ENCODE measurements around the gene PCCA. TPM values are rescaled to one million over a fixed set of nuclear protein-coding genes. Genes with fewer than 3 reads are reported as not detected.
A peak's percentile ranks its signal among the peaks of the same experiment; 100 is the strongest.

PCCA gene
- total and polyA plus RNA-seq, 2 donors from 2014 or later, result 86.2 to 222 TPM

- H3K27ac ChIP-seq (ENCODE audit: low read depth in 2 of 2, low read length in 2 of 2), result no peak overlapping the region
- intact Hi-C loops (cut with DNase I), result no loop called here
- no peak for FAIRE-seq
Measured at GRCh38 chr13:100508455-100508854, 419.6 kb downstream of the PCCA start.

GRCh38 chr13:100508996-100509395 lies 420.1 kb downstream of the PCCA start:
- no peak overlapping the region for H3K27ac ChIP-seq (ENCODE audit: low read depth in 2 of 2, low read length in 2 of 2)
- H3K27me3 ChIP-seq (ENCODE audit: control insufficient read depth, insufficient read depth, low read length), result no peaks in the 10 kb centered on the region
- H3K4me3 ChIP-seq (ENCODE audit: low read length in 3 of 3), result no peak overlapping the region
- FAIRE-seq, result no peak
- H3K9ac ChIP-seq (ENCODE audit: low read length in 3 of 3), result no peak overlapping the region
- DNase-seq, result peak in 2 of 5 donors; percentile 43 to 60
- intact Hi-C loops (cut with DNase I), result no loop called here
- no peaks in the 10 kb centered on the region for H3K9me3 ChIP-seq (ENCODE audit: control insufficient read depth in 2 of 3, insufficient read depth in 1 of 3, low read length in 3 of 3)
- H3K36me3 ChIP-seq (ENCODE audit: control insufficient read depth in 2 of 3, insufficient read depth in 3 of 3, low read length in 3 of 3), result no peaks in the 10 kb centered on the region
- H3K4me1 ChIP-seq (ENCODE audit: control insufficient read depth in 2 of 3, insufficient read depth in 2 of 3, low read depth in 1 of 3, low read length in 3 of 3), result no peaks in the 10 kb centered on the region
- no peak for TF ChIP-seq CTCF (IDR thresholded peaks at IDR 0.05; ENCODE audit: borderline replicate concordance, extremely low read depth, insufficient read depth)

More at GRCh38 chr13:100508455-100508854, 419.6 kb downstream of the PCCA start:
- Histone ChIP-seq H3K27me3 (ENCODE audit: control insufficient read depth, insufficient read depth, low read length) (no peaks in the 10 kb centered on the region), H3K36me3 (ENCODE audit: control insufficient read depth in 2 of 3, insufficient read depth in 3 of 3, low read length in 3 of 3) (no peaks in the 10 kb centered on the region), H3K4me1 (ENCODE audit: control insufficient read depth in 2 of 3, insufficient read depth in 2 of 3, low read depth in 1 of 3, low read length in 3 of 3) (no peaks in the 10 kb centered on the region), H3K9me3 (ENCODE audit: control insufficient read depth in 2 of 3, insufficient read depth in 1 of 3, low read length in 3 of 3) (no peaks in the 10 kb centered on the region), H3K4me3 (ENCODE audit: low read length in 3 of 3) (no peak overlapping the region), H3K9ac (ENCODE audit: low read length in 3 of 3) (no peak overlapping the region)
- DNase-seq, result peak in 3 of 5 donors; percentile 68 to 89 (median 89)
- TF ChIP-seq CTCF (IDR thresholded peaks at IDR 0.05; ENCODE audit: borderline replicate concordance, extremely low read depth, insufficient read depth), result no peak

GRCh38 chr13:100510208-100510957 lies 421.5 kb downstream of the PCCA start:
- DNase-seq (no peak), FAIRE-seq (no peak)
- no peaks in the 10 kb centered on the region for H3K27me3 ChIP-seq (ENCODE audit: control insufficient read depth, insufficient read depth, low read length)
- no peaks in the 10 kb centered on the region for H3K36me3 ChIP-seq (ENCODE audit: control insufficient read depth in 2 of 3, insufficient read depth in 3 of 3, low read length in 3 of 3)
- H3K4me3 ChIP-seq (ENCODE audit: low read length in 3 of 3), result no peak overlapping the region
- no peaks in the 10 kb centered on the region for H3K9me3 ChIP-seq (ENCODE audit: control insufficient read depth in 2 of 3, insufficient read depth in 1 of 3, low read length in 3 of 3)
- no peaks in the 10 kb centered on the region for H3K4me1 ChIP-seq (ENCODE audit: control insufficient read depth in 2 of 3, insufficient read depth in 2 of 3, low read depth in 1 of 3, low read length in 3 of 3)
- H3K27ac ChIP-seq (ENCODE audit: low read depth in 2 of 2, low read length in 2 of 2), result no peak overlapping the region
- intact Hi-C loops (cut with DNase I), result no loop called here
- TF ChIP-seq CTCF (IDR thresholded peaks at IDR 0.05; ENCODE audit: borderline replicate concordance, extremely low read depth, insufficient read depth), result no peak
- no peak overlapping the region for H3K9ac ChIP-seq (ENCODE audit: low read length in 3 of 3)
